SW480 (cell line): Measurements from ENCODE around the gene XIAP.
"Not testable (repeated sequence)": the region's sequence is repeated elsewhere in the genome, so short reads cannot be mapped to it uniquely, and the experiment has no call there.

ENCODE experiments used
- DNase-seq: peaks from one replicate; pipeline ENCODE4 v3.0.0-alpha.2; 2016; ENCODE audit warnings: low spot score

The XIAP gene

DNA sequence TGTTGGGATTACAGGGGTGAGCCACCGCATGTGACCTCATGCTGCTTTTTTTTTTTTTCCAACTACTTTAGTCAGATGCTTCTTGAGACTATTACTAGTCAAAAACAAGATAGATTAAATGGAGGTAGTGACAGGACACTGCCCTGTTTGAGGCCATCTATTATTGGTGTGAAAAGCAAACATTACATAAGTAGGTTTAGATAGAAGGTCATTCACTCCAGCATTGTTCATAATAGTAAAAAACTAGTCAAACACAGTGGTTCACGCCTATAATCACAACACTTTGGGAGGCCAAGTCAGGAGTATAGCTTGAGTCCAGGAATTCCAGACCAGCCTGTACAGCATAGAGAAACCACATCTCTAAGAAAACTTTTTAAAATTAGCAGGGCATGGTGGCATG lies 16.3 kb downstream of the XIAP start:
- DNase-seq: no peak

DNA sequence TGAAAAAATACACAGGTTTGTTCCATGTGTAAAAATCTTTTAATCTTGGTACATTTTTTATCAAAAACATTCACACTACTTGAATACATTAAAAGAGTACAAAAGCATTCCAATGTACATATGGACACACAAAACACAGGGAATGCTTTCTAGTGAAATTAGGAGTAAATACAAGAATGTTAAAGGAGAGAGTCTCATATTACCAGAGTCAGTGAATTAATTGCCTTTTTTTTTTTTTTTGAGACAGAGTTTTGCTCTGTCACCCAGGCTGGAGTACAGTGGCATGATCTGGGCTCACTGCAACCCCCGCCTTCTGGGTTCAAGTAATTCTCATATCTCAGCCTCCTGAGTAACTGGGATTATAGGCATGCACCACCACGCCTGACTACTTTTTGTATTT lies 17.0 kb downstream of the XIAP start:
- no peak for DNase-seq

DNA sequence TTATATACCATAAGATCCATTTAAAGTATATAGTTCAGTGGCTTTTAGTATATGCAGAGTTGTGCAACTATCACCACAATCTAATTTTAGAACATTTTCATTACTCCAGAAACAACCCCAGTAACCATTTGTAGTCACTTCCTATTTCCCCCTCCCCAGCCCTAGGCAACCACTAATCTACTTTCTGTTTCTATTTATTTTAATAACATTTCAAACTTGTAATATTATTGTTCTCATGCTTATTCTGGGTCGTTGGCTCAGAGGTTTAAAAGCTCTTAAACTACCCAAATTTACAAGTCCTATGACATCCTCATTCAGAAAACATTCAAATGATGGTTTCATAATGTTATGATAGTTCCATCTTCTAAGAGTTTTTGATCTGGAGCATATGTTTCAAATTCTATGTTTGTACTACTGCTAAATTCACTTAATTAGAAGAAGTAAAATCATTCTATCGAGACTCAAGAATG lies 18.4 kb downstream of the XIAP start:
- no peak for DNase-seq

DNA sequence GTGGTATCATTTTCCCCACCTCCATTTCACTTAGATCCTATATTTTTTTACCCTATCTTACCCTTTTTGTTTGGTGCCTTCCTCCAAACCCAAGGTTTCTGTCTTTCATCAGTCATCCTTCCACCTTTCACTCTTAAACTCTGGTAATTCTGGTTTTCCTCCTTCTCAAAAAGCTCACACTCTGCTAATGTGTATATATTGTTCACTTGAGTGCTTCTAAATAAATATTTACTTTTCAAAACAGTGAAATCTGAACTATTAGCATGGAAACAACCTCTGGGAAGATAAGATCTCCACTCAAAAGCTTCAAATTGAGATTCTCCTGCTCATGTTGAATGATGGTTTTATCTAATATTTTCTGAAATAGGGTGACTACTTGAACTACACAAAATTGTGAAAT lies 21.5 kb downstream of the XIAP start:
- DNase-seq: no peak

DNA sequence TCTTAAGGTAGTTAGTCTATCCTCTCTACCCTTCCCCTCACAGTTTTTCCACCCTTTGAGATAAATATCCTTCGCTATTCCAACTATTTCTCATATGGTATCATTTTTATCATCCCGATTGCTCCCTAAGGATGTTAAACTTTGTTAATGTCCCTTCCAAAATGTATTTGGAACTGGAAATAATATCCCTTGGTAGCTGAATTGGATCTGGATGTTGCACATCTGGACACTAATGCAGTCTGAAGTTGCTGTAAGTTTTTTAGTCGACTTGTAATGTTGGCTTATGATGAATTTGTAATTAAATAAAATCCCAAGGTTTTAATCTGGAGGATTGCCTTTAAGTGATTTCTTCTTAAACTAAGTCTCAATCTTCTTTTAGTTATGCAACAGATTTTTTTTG lies 22.5 kb downstream of the XIAP start:
- no peak for DNase-seq

DNA sequence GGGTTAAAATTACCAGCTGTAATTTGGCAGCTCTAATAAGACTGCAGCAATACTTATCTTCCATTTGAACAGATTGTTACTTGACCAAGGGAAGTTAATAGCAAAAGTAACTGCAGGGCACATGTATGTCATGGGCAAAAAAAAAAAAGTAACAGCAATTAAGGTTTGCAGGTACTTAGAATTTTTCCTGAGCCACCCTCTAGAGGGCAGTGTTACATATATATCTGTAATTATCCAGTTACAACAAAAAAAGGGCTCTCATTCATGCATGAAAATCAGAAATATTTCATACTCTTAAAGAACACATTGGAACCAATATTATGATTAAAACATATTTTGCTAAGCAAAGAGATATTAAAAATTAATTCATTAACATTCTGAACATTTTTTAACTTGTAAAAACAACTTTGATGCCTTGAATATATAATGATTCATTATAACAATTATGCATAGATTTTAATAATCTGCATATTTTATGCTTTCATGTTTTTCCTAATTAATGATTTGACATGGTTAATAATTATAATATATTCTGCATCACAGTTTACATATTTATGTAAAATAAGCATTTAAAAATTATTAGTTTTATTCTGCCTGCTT lies 25.1 kb downstream of the XIAP start:
- peak; percentile 62 for DNase-seq

DNA sequence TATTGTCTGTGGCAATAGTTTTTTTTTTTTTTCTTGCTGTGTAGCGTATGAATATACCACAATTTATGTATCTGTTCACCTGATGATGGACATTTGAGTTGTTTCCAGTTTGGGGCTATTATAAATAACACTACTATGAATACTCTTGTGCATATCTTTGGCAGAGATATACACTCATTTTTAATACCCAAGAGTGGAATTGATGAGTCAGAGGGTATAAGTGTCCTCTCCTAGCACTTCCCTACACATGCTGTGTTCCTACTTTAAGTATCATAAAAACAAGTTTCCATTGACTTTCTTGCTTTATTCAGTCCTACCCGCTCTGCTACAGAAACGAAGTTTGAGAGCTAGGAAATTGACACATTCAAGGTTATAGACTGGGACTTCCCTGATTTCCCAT lies 39.8 kb downstream of the XIAP start:
- no peak for DNase-seq

DNA sequence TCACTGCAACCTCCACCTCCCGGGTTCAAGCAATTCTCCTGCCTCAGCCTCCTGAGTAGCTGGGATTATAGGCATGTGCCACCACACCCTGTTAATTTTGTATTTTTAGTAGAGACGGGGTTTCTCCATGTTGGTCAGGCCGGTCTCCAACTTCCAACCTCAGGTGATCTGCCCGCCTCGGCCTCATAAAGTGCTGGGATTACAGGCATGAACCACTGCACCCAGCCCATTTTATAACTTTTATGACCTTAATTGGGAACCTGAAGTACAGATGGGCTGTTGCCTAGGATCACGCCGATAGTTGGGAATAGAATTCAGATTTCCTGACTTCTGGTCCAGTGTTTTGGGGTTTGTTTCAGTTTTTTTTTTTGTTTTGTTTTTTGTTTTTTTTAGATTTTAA lies 43.4 kb downstream of the XIAP start:
- not testable (repeated sequence) for DNase-seq

DNA sequence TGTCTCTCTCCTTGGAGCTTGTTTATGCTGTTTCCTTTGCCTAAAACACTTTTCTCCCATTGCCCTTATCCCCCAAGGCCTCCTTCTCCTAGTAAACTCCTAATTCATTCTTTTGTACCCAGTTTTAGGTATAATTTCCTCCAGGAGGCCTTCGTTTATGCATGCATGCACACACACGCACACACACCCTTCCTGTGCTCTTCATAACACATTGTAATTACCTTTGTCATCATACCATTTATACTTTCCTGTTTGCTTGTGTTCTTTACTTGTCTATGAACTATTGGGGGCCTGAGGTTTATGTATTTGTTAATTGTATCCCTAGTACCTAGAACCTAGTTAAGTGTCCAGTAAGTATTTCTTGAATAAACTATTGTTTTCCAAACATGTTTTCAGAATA lies 45.5 kb downstream of the XIAP start:
- no peak for DNase-seq

DNA sequence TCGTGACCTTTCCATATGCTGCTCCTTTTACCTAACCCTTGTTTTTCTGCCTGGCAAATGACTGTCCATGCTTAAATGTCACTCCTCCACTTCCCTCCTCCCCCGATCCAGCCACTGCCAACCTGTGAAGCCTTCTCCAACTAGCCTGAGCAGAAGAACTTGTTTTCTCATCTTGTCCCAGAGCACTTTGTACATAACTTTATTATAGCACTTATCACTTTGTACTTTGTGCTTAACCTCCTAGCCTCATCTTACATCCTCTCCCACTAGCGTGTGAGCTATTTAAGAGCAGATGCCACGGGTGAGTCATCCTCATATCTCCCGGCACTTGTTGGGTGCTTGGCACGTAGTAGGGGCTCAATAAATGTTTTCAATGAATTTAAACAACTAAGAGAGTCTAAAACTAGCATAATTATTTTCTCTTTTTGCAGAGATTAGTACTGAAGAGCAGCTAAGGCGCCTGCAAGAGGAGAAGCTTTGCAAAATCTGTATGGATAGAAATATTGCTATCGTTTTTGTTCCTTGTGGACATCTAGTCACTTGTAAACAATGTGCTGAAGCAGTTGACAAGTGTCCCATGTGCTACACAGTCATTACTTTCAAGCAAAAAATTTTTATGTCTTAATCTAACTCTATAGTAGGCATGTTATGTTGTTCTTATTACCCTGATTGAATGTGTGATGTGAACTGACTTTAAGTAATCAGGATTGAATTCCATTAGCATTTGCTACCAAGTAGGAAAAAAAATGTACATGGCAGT lies 46.9 kb downstream of the XIAP start:
- no peak for DNase-seq

DNA sequence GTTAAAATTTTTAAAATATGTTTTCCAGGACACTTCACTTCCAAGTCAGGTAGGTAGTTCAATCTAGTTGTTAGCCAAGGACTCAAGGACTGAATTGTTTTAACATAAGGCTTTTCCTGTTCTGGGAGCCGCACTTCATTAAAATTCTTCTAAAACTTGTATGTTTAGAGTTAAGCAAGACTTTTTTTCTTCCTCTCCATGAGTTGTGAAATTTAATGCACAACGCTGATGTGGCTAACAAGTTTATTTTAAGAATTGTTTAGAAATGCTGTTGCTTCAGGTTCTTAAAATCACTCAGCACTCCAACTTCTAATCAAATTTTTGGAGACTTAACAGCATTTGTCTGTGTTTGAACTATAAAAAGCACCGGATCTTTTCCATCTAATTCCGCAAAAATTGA lies 49.7 kb downstream of the XIAP start:
- DNase-seq: no peak

DNA sequence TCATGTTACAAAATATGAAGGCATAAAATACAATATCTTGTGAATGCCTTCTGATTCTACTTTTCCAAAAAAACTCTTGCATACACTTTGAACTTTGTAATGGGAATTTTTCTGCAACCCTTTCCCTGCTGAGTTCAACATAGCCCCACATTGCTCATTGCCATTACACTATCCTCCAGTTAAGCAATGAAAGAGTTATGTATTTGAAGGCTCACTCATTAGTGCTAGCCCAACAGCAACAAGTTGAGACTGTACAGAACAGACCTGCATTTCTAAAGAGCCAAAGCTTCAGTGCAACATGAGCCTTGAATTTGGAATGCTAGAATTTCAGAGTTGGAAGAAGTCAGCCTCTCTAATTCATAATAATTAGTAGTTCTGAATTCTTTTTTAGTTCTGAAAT lies 57.2 kb downstream of the XIAP start:
- DNase-seq: no peak

DNA sequence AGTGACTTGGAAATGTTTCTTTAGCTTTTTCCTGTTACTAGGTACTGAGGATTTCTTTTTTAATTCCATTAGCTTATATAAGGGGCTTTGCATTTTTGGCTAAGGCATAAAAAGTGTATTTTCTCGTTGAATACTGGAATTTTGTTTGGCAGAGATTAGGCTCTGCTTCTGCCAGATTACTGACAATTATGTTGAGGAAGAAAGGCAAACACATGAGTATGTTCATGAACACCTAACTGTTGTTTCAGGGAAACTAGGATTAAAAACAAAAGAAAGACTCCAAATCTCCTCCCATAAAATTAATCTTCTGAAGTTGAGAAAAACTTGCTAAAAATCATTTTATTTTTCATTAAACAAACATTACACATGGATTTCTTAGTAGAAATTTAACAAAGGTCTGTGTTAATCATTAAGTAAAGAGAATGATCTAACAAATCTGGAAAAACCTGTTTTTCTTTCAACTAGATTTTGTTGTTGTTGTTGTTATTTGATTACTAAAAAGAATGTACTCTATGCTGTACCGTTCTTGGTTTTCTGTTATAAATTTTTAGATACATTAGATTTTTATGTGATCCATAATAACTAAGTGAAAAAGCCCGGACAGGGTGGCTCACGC lies 58.4 kb downstream of the XIAP start:
- no peak for DNase-seq

DNA sequence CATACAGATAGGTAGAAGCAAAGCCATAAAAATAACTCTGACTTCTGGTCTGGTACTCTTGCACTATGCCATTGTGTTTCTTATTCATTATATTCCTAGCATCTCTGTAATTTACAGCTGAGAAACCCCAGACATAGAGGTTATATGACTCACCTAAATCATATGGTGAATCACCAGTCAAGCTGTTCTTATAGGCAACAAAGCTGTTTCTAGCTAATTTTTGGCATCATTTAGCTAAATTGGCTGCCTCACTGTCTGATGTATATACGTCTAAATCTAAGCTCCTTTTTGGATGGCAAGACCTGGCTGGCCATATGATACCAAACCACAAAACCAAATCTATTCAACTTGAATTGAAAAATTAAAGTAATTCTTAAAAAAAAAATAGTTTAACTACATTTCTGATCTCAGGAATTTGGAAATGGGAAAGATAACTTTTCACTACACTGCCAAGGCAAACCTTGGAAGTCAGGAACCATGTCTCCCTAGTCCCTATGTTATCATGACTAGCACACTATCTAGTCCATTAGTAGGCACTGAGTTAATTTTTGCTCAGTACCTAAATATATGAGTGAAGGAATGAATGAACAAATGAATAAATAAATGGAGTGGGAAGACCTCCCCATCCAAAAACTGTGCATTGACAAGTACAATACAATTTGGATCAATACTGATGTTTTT lies 60.4 kb downstream of the XIAP start:
- peak; percentile 37 for DNase-seq

DNA sequence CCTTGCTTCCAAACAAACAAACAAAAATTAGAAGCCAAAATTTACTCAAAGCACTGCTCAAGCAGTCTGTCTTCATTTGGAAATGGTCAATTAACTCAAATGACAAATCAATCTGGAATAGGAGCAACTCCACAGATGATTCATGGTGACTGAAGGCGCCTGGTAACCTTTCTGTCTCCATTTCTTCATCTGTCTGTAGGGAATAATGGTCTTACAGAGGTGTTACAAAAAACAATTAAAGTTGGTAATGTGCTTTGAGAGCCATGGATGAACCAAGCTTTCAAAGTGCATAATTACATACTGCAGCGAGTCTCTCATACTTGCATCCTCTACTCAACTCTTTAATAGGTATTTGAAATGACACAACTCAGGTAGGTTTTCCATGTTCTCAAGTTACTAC lies 63.4 kb downstream of the XIAP start:
- DNase-seq: no peak

DNA sequence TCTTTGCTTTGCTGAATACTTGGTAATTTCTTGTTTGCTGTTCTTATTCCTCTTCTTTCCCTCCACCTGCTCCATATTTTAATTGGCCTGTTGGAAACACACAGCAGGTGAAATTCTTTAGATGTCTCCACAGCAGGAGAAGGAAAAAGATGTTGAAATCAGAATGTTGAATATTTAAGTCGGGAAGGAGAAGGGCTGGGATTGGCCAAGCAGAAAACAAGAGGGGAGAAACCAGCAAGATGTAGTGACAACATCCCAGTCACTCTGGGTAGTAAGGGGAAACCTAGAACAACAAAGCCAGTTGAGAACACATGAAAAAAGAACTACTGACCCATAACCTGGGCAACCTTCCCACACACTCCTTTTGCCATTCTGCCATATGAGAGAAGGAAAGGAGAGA lies 64.3 kb downstream of the XIAP start:
- no peak for DNase-seq

DNA sequence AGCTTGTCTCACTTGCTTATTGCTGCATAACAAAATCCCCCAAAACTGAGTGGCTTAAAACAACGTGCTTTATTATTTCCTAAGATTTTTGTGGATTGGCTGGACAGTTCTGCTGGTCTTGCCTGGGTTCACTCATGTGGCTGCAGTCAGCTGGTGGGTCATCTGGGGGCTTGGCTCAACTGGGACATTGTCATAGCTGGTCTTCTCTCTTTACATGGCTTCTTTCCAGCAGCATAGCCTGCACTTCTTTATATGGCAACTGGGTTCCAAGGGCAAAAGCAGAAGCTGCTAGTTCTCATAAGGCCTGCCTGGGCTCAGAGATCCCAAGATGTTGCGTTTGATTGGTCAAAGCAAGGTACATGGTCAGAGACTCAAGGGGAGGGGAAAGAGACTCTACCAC lies 68.0 kb downstream of the XIAP start:
- DNase-seq: no peak

DNA sequence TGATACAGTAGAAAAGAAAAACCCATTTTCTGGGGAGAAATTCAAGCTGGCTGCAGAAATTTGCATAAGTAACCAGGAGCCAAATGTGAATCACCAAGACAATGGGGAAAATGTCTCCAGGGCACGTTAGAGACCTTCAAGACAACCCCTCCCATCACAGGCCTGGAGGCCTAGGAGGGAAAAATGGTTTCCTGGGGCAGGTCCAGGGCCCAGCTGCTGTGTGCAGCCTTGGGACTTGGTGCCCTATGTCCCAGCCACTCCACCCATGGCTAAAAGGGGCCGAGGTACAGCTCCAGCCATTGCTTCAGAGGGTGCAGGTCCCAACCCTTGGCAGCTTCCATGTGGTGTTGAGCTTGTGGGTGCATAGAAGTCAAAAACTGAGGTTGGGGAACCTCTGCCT lies 72.2 kb downstream of the XIAP start:
- not testable (repeated sequence) for DNase-seq

DNA sequence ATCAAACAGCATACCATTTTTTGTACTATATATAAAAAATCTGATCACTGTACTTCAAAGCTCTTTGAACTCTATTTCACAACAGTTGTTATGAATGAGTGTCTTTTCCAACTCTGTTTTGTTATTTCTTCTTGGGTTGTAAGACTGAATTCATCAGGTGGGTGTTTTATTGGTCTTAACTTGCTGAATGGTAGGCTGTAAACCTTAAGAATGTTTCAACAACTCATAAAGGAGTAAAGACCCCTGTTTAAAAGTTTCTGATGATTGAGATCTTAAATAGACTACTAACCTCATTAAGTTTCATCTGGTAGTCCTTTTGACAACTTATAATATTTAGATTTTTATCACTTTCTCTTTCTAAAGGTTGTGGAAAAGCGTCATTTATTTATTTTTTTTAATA lies 83.2 kb downstream of the XIAP start:
- DNase-seq: no peak

DNA sequence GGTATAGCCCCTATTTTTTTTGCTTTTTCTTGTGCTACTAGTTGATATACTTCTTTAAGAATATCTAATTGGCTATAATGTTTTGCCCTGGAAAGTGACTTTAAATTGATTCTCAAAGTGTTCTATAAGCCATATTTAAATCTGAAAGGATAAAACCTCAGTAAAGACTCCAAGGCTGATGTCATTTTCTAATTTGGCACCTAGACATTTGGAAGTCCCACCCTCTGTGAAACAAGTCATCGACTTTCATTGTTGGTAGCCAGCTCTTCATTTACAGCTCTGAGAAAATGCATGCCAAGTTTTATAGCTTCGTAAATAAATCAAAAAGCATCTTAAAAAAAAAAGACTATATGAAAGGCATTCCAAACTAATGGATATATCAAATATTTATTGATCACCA lies 83.6 kb downstream of the XIAP start:
- DNase-seq: no peak

DNA sequence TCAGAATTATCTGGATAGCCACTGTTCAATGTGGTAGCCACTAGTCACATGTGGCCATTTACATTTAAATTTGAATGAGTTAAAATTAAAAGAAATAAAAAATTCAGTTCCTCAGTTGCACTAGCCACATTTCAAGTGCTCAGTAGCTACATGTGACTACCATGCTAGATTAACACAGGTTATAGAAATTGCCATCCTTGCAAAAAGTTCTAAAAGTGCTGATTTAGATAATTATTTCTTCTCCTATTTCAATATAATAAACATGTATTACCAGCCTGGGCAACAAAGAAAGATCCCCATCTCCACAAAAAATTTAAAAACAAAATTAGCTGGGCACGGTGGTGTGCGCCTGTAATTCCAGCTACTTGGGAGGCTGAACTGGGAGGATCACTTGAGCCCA lies 90.0 kb downstream of the XIAP start:
- no peak for DNase-seq

DNA sequence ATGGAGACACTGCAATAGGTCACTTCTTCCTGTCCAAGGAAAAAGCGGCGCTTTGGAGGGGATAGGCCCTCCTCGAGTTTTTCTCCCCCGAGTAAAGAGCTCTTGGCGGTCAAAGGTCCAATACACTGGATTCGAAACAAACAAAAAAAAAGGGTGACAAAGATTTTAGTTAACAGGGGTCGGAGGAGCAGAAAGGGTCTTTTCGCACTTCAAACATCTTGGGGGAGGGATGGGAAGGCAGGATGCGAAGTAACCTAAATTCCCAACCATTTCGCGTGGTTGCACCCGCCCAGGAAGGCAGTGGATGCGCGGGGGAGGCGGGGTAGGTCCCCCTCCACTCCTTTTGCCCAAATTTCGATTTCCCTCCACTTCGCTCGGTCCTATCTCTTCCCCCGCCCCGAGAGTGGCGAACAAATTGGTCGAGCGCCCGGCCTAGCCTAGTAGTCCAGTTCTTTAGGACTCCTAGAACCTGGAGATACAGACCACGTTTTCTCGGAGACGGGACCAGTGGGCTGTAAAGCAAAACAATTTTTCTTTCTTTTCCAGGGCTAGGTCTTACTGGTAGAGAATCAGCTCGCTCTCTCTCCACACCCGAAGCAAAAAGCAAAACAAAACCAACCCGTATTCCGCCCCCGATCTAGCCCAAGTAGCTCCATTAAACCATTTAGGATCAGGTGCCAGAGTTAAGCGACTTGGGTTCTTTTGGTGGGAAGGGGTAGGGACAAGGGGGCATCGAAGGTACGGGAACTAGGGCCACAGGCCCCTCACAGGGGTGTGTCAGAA lies 99.6 kb downstream of the XIAP start:
- DNase-seq: peak; percentile 50
